Measurements from ENCODE around the gene BCL7A. TPM values are rescaled to one million over a fixed set of nuclear protein-coding genes. Genes with fewer than 3 reads are reported as not detected.
A peak's percentile ranks its signal among the peaks of the same experiment; 100 is the strongest.
"Not testable (repeated sequence)": the region's sequence is repeated elsewhere in the genome, so short reads cannot be mapped to it uniquely, and the experiment has no call there.

Gene BCL7A
- total RNA-seq, 1 experiment from 2014 or later: 67.2 TPM

- DNase-seq: no peak
- Histone ChIP-seq H3K4me2 (ENCODE audit: low read depth, low read length, poor library complexity, severe bottlenecking) (peak overlapping the region; percentile 63), H2AFZ (ENCODE audit: low read length) (no peak overlapping the region), H3K9me2 (replicated peaks; ENCODE audit: insufficient read depth, low read length) (no peaks in the 10 kb centered on the region), H3K27ac (ENCODE audit: low read length) (peak overlapping the region; percentile 98), H4K20me1 (ENCODE audit: insufficient read depth, low read depth, low read length) (no peaks in the 10 kb centered on the region), H3K79me2 (ENCODE audit: low read length) (no peaks in the 10 kb centered on the region), H3K9me3 (ENCODE audit: low read length) (no peaks in the 10 kb centered on the region), H3K4me3 (ENCODE audit: low read length) (peak overlapping the region; percentile 1; the same call in 1 of the 2 replicates), H3K9ac (ENCODE audit: low read length) (peak overlapping the region; percentile 73), H3K36me3 (ENCODE audit: insufficient read depth, low read length) (no peaks in the 10 kb centered on the region), H3K27me3 (ENCODE audit: low read length) (no peaks in the 10 kb centered on the region), H3K4me1 (ENCODE audit: low read length) (peaks cover 72% of the 10 kb centered on the region)
Observed at GRCh38 chr12:121982950-121983349, 38.7 kb upstream of the BCL7A start.

- peak overlapping the region; percentile 84; the same call in 1 of the 2 replicates for H2AFZ ChIP-seq (ENCODE audit: low read length)
- no peaks in the 10 kb centered on the region for H3K9me2 ChIP-seq (replicated peaks; ENCODE audit: insufficient read depth, low read length)
- no peaks in the 10 kb centered on the region for H3K9me3 ChIP-seq (ENCODE audit: low read length)
- H3K79me2 ChIP-seq (ENCODE audit: low read length): no peaks in the 10 kb centered on the region
- H3K27ac ChIP-seq (ENCODE audit: low read length): peak overlapping the region; percentile 98
- H3K4me3 ChIP-seq (ENCODE audit: low read length): peak overlapping the region; percentile 1; the same call in 1 of the 2 replicates
- H3K9ac ChIP-seq (ENCODE audit: low read length): peak overlapping the region; percentile 73
- DNase-seq: peak; percentile 85
- peak overlapping the region; percentile 63 for H3K4me2 ChIP-seq (ENCODE audit: low read depth, low read length, poor library complexity, severe bottlenecking)
- H4K20me1 ChIP-seq (ENCODE audit: insufficient read depth, low read depth, low read length): no peaks in the 10 kb centered on the region
- H3K27me3 ChIP-seq (ENCODE audit: low read length): no peaks in the 10 kb centered on the region
- H3K36me3 ChIP-seq (ENCODE audit: insufficient read depth, low read length): no peaks in the 10 kb centered on the region
- H3K4me1 ChIP-seq (ENCODE audit: low read length): peaks cover 69% of the 10 kb centered on the region
Observed at GRCh38 chr12:121983536-121984210, 38.0 kb upstream of the BCL7A start.

- H3K9ac ChIP-seq (ENCODE audit: low read length): 0 out of 2 replicates have a peak overlapping the region, but pooled peaks have one; percentile 13
- H3K9me2 ChIP-seq (replicated peaks; ENCODE audit: insufficient read depth, low read length): no peaks in the 10 kb centered on the region
- H2AFZ ChIP-seq (ENCODE audit: low read length): no peak overlapping the region
- H3K9me3 ChIP-seq (ENCODE audit: low read length): no peaks in the 10 kb centered on the region
- H4K20me1 ChIP-seq (ENCODE audit: insufficient read depth, low read depth, low read length): no peaks in the 10 kb centered on the region
- no peak overlapping the region for H3K4me3 ChIP-seq (ENCODE audit: low read length)
- no peaks in the 10 kb centered on the region for H3K27me3 ChIP-seq (ENCODE audit: low read length)
- peaks cover 61% of the 10 kb centered on the region for H3K4me1 ChIP-seq (ENCODE audit: low read length)
- H3K27ac ChIP-seq (ENCODE audit: low read length): peak overlapping the region; percentile 47
- H3K4me2 ChIP-seq (ENCODE audit: low read depth, low read length, poor library complexity, severe bottlenecking): no peak overlapping the region
- DNase-seq: no peak
- no peaks in the 10 kb centered on the region for H3K36me3 ChIP-seq (ENCODE audit: insufficient read depth, low read length)
- H3K79me2 ChIP-seq (ENCODE audit: low read length): no peaks in the 10 kb centered on the region
Observed at GRCh38 chr12:121986489-121987245, 35.0 kb upstream of the BCL7A start.

GRCh38 chr12:121988519-121988918 is 33.2 kb upstream of the BCL7A start:
- H3K4me3 ChIP-seq (ENCODE audit: low read length); H3K4me2 ChIP-seq (ENCODE audit: low read depth, low read length, poor library complexity, severe bottlenecking); DNase-seq: not testable (repeated sequence)

GRCh38 chr12:121989276-121990113 is 32.2 kb upstream of the BCL7A start:
- H3K4me3 ChIP-seq (ENCODE audit: low read length): no peak overlapping the region
- no peaks in the 10 kb centered on the region for H3K27me3 ChIP-seq (ENCODE audit: low read length)
- H3K79me2 ChIP-seq (ENCODE audit: low read length): no peaks in the 10 kb centered on the region
- no peaks in the 10 kb centered on the region for H3K9me2 ChIP-seq (replicated peaks; ENCODE audit: insufficient read depth, low read length)
- H3K27ac ChIP-seq (ENCODE audit: low read length): peak overlapping the region; percentile 92
- DNase-seq: no peak
- peaks cover 38% of the 10 kb centered on the region for H3K4me1 ChIP-seq (ENCODE audit: low read length)
- peak overlapping the region; percentile 50; the same call in 1 of the 2 replicates for H3K9ac ChIP-seq (ENCODE audit: low read length)
- 0 out of 2 replicates have a peak overlapping the region, but pooled peaks have one; percentile 7 for H2AFZ ChIP-seq (ENCODE audit: low read length)
- H3K4me2 ChIP-seq (ENCODE audit: low read depth, low read length, poor library complexity, severe bottlenecking): peak overlapping the region; percentile 30
- H3K36me3 ChIP-seq (ENCODE audit: insufficient read depth, low read length): no peaks in the 10 kb centered on the region
- H3K9me3 ChIP-seq (ENCODE audit: low read length): no peaks in the 10 kb centered on the region
- H4K20me1 ChIP-seq (ENCODE audit: insufficient read depth, low read depth, low read length): no peaks in the 10 kb centered on the region

More at GRCh38 chr12:121988519-121988918, 33.2 kb upstream of the BCL7A start:
- peak overlapping the region; percentile 92 for H3K27ac ChIP-seq (ENCODE audit: low read length)
- H3K9ac ChIP-seq (ENCODE audit: low read length); H3K36me3 ChIP-seq (ENCODE audit: insufficient read depth, low read length); H3K9me2 ChIP-seq (replicated peaks; ENCODE audit: insufficient read depth, low read length); H3K27me3 ChIP-seq (ENCODE audit: low read length); H3K9me3 ChIP-seq (ENCODE audit: low read length); H4K20me1 ChIP-seq (ENCODE audit: insufficient read depth, low read depth, low read length); H2AFZ ChIP-seq (ENCODE audit: low read length); H3K79me2 ChIP-seq (ENCODE audit: low read length): not testable (repeated sequence)
- H3K4me1 ChIP-seq (ENCODE audit: low read length): peaks cover 48% of the 10 kb centered on the region

GRCh38 chr12:121990114-121990647 is 31.5 kb upstream of the BCL7A start:
- Histone ChIP-seq H3K4me2 (ENCODE audit: low read depth, low read length, poor library complexity, severe bottlenecking) (peak overlapping the region; percentile 30), H3K9me2 (replicated peaks; ENCODE audit: insufficient read depth, low read length) (no peaks in the 10 kb centered on the region), H3K36me3 (ENCODE audit: insufficient read depth, low read length) (no peaks in the 10 kb centered on the region), H3K79me2 (ENCODE audit: low read length) (no peaks in the 10 kb centered on the region), H3K9me3 (ENCODE audit: low read length) (no peaks in the 10 kb centered on the region), H3K27me3 (ENCODE audit: low read length) (no peaks in the 10 kb centered on the region), H3K27ac (ENCODE audit: low read length) (peak overlapping the region; percentile 92), H4K20me1 (ENCODE audit: insufficient read depth, low read depth, low read length) (no peaks in the 10 kb centered on the region), H2AFZ (ENCODE audit: low read length) (0 out of 2 replicates have a peak overlapping the region, but pooled peaks have one; percentile 7), H3K4me1 (ENCODE audit: low read length) (peaks cover 37% of the 10 kb centered on the region), H3K4me3 (ENCODE audit: low read length) (no peak overlapping the region), H3K9ac (ENCODE audit: low read length) (peak overlapping the region; percentile 50)
- DNase-seq: no peak

- H3K79me2 ChIP-seq (ENCODE audit: low read length): no peaks in the 10 kb centered on the region
- H3K9ac ChIP-seq (ENCODE audit: low read length): peak overlapping the region; percentile 50
- H3K27ac ChIP-seq (ENCODE audit: low read length): peak overlapping the region; percentile 92
- H3K4me2 ChIP-seq (ENCODE audit: low read depth, low read length, poor library complexity, severe bottlenecking): peak overlapping the region; percentile 30
- no peaks in the 10 kb centered on the region for H3K9me2 ChIP-seq (replicated peaks; ENCODE audit: insufficient read depth, low read length)
- H3K4me1 ChIP-seq (ENCODE audit: low read length): peaks cover 45% of the 10 kb centered on the region
- no peaks in the 10 kb centered on the region for H3K9me3 ChIP-seq (ENCODE audit: low read length)
- no peaks in the 10 kb centered on the region for H3K36me3 ChIP-seq (ENCODE audit: insufficient read depth, low read length)
- H3K27me3 ChIP-seq (ENCODE audit: low read length): no peaks in the 10 kb centered on the region
- no peak overlapping the region for H3K4me3 ChIP-seq (ENCODE audit: low read length)
- DNase-seq: peak; percentile 67
- peak overlapping the region; percentile 22; the same call in 1 of the 2 replicates for H2AFZ ChIP-seq (ENCODE audit: low read length)
- H4K20me1 ChIP-seq (ENCODE audit: insufficient read depth, low read depth, low read length): no peaks in the 10 kb centered on the region
Observed at GRCh38 chr12:121990692-121991603, 30.7 kb upstream of the BCL7A start.

All from Karpas-422 (cell line).